BE2C (cell line): Measurements from ENCODE around the gene RTKN2.

ENCODE experiments used
- DNase-seq: peaks from one replicate; pipeline ENCODE4 v3.0.0-alpha.2; 2020
- H3K27me3 ChIP-seq: fragments of 250-450 bp; sonication (Bioruptor Pico); 2 replicates; pipeline ENCODE4 v1.5.1; 2020; ENCODE audit warnings: mild to moderate bottlenecking
- H3K36me3 ChIP-seq: fragments of 250-450 bp; sonication (Bioruptor Pico); 2 replicates; pipeline ENCODE4 v1.5.1; 2020; ENCODE audit warnings: mild to moderate bottlenecking
- H3K4me1 ChIP-seq: fragments of 250-450 bp; sonication (Bioruptor Pico); 2 replicates; pipeline ENCODE4 v1.5.1; 2020
- H3K4me3 ChIP-seq: 2 replicates; pipeline ENCODE4 v1.5.1; 2011; ENCODE audit warnings: low read depth, low read length
- H3K9me3 ChIP-seq: fragments of 250-450 bp; sonication (Bioruptor Pico); 2 replicates; pipeline ENCODE4 v1.5.1; 2020
- TF ChIP-seq, protein P1 (sequence below): IDR thresholded peaks from 2 replicates; pipeline ENCODE4 v1.5.1; 2012; ENCODE audit warnings: mild to moderate bottlenecking, low read depth, low read length

Gene RTKN2

DNA sequence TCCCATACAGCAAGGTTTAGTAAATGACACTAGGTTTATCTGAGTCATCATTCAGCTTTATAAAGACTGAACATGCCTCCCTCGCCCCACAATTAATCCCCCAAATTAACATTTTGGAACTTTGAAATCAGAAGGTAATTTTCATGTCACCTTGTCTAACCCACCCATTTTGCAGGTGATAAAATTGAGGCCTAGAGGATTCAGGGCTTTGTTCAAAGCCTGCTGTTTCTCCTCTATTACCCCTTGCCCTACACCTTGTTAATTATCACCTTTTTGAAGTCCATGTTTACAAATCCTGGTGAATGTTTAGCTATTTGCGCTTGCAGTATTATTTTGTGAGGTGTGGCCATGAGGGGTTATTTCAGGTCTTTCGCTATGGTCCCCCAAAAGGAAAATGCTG is 120.5 kb downstream of the RTKN2 start:
- TF ChIP-seq, protein P1, sequence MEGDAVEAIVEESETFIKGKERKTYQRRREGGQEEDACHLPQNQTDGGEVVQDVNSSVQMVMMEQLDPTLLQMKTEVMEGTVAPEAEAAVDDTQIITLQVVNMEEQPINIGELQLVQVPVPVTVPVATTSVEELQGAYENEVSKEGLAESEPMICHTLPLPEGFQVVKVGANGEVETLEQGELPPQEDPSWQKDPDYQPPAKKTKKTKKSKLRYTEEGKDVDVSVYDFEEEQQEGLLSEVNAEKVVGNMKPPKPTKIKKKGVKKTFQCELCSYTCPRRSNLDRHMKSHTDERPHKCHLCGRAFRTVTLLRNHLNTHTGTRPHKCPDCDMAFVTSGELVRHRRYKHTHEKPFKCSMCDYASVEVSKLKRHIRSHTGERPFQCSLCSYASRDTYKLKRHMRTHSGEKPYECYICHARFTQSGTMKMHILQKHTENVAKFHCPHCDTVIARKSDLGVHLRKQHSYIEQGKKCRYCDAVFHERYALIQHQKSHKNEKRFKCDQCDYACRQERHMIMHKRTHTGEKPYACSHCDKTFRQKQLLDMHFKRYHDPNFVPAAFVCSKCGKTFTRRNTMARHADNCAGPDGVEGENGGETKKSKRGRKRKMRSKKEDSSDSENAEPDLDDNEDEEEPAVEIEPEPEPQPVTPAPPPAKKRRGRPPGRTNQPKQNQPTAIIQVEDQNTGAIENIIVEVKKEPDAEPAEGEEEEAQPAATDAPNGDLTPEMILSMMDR = no peak
- H3K9me3 ChIP-seq = no peaks in the 10 kb centered on the region
- H3K27me3 ChIP-seq = no peaks in the 10 kb centered on the region
- no peaks in the 10 kb centered on the region for H3K36me3 ChIP-seq
- no peaks in the 10 kb centered on the region for H3K4me1 ChIP-seq
- no peak overlapping the region for H3K4me3 ChIP-seq
- no peak for DNase-seq

DNA sequence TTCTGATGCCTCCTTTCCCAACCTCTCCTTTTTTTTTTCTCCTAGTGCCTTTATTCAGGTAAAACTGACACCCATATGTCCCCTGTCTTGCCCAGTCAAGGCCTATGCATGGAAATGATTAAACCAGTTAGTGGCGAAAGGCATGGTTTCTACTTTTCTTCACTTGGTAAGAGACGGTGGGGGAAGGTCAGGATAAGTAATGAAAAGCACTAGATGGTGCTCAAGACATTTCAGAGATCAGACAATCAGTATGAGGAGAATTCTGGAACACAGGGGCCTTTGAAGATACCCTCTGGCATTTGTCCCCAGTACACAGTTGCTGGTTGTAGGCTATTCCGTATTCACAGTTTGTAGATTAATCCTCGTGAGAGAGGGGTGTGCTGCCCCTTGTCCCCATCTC is 121.2 kb downstream of the RTKN2 start:
- TF ChIP-seq, protein P1 = no peak
- Histone ChIP-seq H3K27me3 (no peaks in the 10 kb centered on the region), H3K9me3 (no peaks in the 10 kb centered on the region), H3K4me3 (no peak overlapping the region), H3K4me1 (no peaks in the 10 kb centered on the region), H3K36me3 (no peaks in the 10 kb centered on the region)
- DNase-seq = no peak

DNA sequence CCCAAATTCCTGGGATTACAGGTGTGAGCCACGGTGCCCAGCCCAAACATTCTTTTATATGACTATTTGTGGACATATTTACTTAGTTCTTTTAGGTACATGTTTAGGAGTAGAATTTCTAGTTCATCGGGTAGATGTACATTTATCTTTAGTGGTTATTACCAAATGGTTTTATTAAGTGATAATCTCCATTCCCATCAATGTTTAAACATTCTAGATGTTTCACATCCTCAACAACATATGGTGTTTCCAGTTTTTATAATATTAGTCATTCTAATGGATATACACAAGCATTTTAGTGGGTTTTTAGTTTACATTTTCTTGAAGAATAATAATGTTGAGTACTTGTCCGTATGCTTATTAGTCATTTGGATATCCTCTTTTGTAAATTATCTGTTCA is 131.7 kb downstream of the RTKN2 start:
- TF ChIP-seq, protein P1 = no peak
- no peak for DNase-seq
- H3K4me3 ChIP-seq = no peak overlapping the region

DNA sequence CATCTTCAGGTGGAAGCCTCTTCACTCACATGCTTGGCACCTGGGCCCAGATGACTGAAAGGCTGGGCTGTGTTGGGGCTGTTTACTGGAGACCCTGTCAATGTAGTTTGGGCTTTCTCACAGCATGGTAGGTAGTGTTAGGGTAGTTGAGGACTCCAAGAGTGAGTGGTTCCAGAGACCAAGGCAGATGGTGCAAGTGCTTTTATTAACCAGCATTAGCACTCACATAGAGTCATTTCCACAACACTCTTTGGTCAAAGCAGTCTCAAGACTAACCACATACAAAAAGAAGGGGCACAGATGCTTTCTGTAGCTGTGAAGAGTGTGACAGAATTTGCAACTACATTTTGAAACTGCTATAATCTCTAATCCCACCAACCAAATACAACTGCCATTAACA is 135.0 kb downstream of the RTKN2 start:
- DNase-seq = no peak
- Histone ChIP-seq H3K27me3 (no peaks in the 10 kb centered on the region), H3K4me3 (no peak overlapping the region), H3K36me3 (no peaks in the 10 kb centered on the region), H3K4me1 (no peaks in the 10 kb centered on the region), H3K9me3 (no peaks in the 10 kb centered on the region)
- TF ChIP-seq, protein P1 = no peak

More for the DNA sequence above, 131.7 kb downstream of the RTKN2 start:
- Histone ChIP-seq H3K4me1 (no peaks in the 10 kb centered on the region), H3K36me3 (no peaks in the 10 kb centered on the region), H3K9me3 (no peaks in the 10 kb centered on the region), H3K27me3 (no peaks in the 10 kb centered on the region)
